ENCODE measurements around the gene S100A4.

The S100A4 gene

GRCh38 chr1:153546796-153547559, 1.4 kb upstream of the S100A4 start:
- DNase-seq = no peak

DNA sequence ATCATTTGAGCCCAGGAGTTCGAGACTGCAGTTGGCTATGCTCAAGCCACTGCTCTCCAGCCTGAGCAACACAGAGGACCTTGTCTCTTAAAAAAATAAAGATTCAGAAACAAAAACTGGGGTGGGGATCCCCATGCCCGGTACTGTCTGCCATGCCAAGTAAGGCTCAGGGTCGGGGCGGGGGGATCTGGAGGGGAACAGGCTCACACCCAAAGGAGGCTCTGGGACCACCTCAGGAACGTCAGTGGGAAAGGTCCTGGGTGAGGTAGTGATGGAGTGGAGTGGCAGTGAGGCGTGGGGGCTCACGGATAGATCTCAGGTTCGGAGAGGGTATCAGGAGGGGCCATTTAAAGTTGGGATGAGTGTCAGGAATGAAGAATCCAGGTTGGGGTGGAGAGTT, 765 bp upstream of the S100A4 start:
- DNase-seq = no peak

GRCh38 chr1:153544453-153545066, 1.0 kb downstream of the S100A4 start:
- DNase-seq = no peak

DNA sequence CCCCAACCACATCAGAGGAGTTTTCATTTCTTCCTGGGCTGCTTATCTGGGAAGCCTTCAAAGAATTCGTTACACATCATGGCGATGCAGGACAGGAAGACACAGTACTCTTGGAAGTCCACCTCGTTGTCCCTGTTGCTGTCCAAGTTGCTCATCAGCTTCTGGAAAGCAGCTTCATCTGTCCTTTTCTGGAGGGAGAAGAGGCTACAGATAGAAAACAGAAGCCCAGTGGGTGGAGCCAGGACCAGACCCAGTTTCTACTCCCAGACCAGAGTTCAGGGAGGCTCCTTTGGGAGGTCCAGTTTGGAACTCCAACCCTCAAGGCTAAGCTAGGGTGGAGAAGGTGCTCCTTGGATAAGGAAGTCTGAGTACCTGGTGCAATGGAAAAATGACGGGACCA, 1.9 kb downstream of the S100A4 start:
- DNase-seq = no peak

DNA sequence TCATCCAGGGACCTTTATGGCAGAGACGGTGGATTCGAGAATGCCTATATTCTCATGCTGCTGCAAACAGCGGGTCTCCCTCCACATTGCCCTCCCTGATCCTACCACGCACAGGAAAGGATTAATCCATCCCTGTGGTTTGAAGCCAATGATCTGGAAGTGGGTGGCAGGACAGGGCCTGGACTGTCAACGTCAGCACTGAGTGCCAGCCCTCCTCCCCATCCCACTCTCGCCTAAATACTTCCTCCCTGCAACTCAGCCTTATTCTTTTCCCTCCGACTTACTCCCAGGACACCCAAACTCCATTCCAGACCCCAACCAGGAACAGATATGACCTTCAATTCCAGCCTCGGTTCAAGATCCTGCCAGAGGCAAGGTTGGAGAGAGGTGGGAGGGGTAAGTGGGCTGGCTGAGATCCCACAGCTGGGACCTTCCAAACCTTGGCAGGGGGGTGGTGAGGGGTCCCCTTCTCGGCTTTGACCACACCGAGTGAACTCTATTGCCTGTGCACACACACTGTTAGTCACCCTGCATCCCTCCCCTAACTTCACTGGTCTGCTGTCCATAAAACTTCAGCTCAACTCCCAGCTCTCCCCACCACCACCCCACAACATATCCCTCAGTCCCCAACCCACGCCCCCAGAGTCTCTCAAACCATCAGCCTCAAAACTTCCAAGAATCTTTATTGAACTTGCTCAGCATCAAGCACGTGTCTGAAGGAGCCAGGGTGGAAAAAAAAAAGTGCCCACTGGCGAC, 2.5 kb downstream of the S100A4 start:
- no peak for DNase-seq

DNA sequence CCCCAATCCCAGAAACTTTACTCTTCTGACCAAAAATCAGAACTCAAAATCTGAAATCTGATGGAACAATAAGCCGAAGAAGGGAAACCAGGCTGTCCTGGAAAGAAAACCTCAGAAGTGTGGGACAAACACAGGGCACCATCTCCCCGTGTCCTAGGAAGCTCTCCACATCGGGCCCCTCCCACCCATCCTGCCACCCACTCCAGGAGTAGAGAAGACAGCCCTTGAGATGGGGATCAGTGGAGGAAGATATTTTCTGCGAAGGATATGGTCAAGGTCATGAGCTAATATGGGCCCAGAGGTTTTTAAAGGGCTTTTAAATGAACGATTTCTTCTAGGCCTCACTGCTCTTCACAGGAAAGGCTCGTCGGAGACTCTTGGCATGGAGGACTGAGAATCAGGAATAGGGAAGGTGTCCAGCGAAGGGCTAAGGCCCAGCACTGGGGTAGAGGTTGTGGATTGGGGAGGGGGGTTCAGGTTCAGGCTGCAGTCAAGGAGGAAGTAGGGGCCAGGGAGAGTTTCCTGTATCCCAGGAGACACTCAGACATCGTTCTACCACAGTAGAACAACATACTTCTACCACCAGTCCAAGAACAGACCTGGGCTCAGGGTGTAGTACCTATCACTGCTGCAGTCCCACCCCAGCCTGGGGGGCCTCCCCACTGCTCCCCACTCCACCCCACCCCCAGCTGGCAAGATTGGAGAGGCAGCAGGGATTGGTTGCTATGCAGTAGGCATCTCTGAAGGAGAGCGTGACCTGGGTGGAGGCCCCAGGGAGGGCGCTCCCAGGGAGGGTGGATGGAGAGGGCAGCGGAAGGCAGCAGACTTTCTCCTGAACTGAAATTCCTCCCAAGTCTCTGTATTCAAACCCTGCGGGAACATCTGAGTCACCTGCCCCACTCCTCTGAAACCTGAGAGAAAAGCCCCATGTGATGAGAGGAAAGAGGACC, 3.7 kb downstream of the S100A4 start:
- no peak for DNase-seq

DNA sequence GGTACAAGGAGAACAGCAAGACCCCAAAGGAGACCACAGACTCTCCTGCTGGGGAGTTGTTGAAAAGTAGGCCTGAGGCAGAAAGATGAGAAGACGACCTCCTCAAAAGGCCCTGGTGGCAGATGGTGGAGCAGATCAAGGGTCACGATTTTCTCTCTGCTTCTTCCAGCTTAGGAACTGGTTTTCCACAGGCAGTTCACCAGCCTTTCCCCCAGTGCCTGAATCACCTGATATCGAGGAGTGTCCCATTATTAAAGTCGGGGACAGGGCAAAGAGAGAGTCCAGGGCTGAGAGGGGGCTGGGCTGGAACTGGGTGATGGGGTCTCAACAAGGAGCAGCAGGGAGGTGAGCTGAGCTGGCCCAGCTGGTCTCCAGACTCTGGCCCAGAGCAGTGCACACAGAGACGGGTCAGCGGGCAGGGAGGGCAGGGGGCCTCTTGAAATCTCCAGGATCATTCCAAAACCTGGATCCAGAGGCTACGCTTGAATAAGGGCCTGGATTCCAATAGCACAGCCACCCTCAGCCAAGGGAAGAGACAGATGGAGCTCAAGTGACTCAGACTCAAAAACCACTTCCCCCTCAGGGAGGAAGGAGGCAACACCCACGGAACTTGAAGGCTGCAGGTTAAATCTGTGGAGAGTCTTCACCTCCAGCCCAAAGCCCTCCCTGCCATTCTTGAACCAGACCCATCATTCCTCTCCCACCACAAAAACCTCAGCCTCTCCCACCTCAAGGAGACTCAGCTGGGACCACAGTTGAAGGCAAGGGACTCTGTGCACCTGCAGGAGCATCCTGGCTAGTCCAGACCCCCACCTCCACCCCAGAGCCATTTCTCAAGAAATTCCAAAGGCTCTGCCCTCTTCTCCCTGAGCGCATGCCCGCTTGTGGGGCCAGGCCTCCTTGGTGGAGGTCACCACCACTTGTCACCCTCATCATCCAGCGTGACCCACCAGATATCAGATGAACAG, 4.9 kb downstream of the S100A4 start, which contains the start of gene S100A5:
TSS of gene S100A5 (minus strand) at position 541 of the 968 bp plus-strand sequence. CDS start 743 bp downstream, outside the sequence.
- DNase-seq = peak; percentile 73

DNA sequence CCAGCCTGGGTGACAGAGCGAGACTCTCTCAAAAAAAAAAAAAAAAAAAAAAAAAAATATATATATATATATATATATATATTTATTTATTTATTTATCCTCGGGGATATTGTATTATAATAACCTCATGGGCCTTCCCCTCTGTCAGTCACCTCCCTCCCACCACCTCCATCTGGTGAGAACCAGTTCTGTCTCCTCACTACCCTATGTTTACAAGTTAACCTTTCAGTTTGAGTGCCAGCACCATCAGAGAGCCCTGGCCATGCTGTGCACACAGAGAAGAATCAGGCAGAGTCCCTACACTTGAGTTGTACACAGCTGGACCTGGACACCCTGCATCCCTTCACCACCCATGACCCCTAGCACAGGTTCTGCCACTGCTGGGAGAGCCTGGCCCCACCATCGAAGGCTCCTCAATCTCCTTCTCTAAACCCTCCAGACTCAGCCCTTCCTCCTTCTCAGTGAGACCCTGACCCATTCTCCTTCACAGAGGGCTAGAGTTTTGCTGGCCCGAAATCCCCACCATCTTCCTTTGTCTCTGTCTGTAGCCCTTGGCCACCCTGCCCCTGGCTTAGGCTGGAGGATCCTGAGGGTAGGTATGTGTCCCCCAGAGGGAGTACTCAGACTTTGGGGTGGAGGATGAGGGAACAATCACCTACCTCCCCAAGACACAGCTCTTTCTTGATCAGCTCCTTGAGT, 6.1 kb downstream of the S100A4 start:
- no peak for DNase-seq

GRCh38 chr1:153538315-153538821, 7.2 kb downstream of the S100A4 start:
- no peak for DNase-seq

GRCh38 chr1:153537376-153537730, 8.3 kb downstream of the S100A4 start:
- DNase-seq = no peak

DNA sequence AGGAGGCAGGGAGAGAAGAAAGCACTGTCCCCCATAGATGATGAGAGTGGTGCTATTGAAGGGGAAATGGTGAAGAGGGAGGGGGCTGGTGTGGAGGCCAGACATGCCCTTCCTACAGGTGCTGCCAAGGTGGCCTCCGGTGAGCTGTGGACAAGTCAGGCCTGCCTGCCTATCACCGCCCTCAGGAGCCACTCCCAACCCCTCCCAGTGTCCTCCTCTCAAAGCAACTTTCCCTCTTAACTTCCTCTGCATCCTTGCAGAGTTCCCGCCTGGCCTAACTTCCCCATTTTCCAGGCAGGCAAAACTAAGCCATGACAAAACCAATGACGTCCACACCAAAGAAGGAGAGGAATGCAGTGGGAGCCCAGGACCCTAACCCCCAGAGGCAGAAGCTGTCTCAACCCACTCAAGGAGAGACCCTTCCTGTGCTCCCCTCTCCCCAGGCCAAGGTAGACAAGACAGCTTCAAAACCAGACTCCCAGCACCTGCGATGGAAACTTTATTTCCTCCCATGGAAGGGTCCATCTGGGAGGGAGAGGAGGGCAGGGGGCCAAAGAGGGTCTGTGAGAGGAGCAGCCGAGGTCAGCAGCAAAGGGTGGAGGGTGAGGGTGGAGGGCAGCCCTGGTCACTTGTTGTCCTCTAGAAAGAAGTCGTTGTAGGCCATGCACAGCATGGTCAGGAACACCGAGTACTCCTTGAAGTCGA, 8.8 kb downstream of the S100A4 start:
- no peak for DNase-seq

GRCh38 chr1:153536012-153536670, 9.5 kb downstream of the S100A4 start:
- DNase-seq = peak; percentile 87

- DNase-seq = peak; percentile 54
Observed at GRCh38 chr1:153535242-153536011, 10.2 kb downstream of the S100A4 start, which contains the start of gene S100A6. Gene S100A6, minus strand, starts transcription at chr1:153535991. Its CDS starts 652 bp downstream, at chr1:153535339.

- DNase-seq = no peak
Observed at GRCh38 chr1:153534925-153535241, 10.7 kb downstream of the S100A4 start.

DNA sequence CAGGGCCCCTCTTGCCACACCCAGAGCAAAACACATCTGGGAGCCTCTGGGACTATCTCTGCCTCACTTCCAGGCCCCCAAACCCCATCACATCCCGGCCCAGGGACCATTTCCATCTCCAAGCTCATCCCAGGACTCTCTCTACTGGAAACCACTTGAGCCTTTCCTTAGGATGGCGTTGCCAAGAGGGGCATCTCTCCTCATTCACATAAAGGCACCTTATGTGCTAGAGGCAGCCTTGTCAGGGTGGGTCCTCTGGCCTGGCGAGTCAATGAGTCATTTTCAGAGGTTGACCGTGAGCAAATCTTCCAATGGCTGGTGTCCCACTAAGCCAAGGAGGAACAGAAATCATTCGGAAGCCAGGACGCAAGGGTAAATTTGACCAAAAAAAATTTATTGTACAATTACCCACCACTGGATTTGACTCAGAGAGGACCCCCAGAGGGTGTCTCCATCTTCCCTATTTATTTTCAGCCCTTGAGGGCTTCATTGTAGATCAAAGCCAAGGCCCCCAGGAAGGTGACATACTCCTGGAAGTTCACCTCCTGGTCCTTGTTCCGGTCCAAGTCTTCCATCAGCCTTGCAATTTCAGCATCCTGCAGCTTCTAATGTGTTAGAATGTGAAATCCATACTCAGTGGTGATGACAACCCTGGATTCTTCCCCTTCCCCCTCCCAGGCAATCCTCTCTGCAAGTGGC, 11.2 kb downstream of the S100A4 start:
- DNase-seq = no peak

DNA sequence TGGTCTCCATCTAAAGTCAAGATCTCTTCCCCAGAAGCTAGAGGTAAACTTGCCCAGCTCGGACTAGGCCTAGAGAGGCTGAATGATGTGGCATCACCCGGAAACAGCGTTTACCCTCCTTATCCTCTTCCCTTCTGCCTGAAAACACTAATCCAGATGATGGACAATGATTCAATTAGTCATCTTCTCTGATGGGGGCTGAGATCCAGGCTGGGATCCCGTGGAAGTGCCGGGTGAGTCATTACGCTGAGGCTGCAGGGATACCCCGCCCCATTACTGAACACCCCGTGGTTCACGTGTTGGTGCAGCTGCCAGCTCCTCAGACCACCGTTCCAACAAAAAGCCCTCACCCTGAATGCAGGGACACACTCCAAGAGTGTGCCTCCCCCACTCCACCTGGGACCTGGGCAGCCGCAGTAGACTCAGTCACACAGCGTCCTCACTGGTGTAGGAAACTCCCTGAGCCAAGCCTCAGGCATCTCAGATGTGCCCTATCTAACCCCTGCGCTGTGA, 11.9 kb downstream of the S100A4 start:
- DNase-seq = peak; percentile 17

GRCh38 chr1:153532769-153533599, 12.6 kb downstream of the S100A4 start:
- DNase-seq = peak; percentile 81

All from CD4-positive, alpha-beta T cell treated with Interleukin-12 subunit alpha and Interleukin-12 subunit beta, for 1 hour (primary cell).